Gastrocnemius medialis (tissue), 4 donors: ENCODE measurements around the gene OSBPL10.
"Not testable (repeated sequence)": the region's sequence is repeated elsewhere in the genome, so short reads cannot be mapped to it uniquely, and the experiment has no call there.

Experiments used
- POLR2A ChIP-seq, 2 donors: fragments of 450-650 bp; IDR thresholded peaks; one replicate each; pipeline ENCODE4 v1.6.1; 2017; ENCODE audit warnings: antibody characterized with exemption in 2 of 2, mild to moderate bottlenecking in 2 of 2, moderate library complexity in 2 of 2
- TF ChIP-seq, protein P1 (sequence below), 5 experiments: fragments of 450-650 bp in 3 of 5; fragments of 200-600 bp in 2 of 5; sonication (generic) in 2 of 5; IDR thresholded peaks in 4 of 5; conservative IDR thresholded peaks in 1 of 5; 1 replicate in 4 of 5; 2 replicates in 1 of 5; pipeline ENCODE4 v1.5.1; 2016 to 2019; ENCODE audit warnings: antibody characterized with exemption in 5 of 5, mild to moderate bottlenecking in 3 of 5, moderate library complexity in 3 of 5

DNA sequence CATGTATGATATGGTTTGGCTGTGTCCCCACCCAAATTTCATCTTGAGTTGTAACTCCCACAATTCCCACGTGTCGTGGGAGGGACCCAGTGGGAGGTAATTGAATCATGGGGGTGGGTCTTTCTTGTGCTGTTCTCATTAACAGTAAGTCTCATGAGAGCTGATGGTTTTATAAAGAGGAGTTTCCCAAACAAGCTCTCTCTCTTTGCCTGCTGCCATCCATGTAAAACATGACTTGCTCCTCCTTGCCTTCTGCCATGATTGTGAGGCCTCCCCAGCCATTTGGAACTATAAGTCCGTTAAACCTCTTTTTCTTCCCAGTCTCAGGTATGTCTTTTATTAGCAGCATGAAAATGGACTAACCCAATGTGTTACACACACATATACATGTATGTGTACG lies 291.5 kb downstream of the OSBPL10 start:
- TF ChIP-seq, protein P1, sequence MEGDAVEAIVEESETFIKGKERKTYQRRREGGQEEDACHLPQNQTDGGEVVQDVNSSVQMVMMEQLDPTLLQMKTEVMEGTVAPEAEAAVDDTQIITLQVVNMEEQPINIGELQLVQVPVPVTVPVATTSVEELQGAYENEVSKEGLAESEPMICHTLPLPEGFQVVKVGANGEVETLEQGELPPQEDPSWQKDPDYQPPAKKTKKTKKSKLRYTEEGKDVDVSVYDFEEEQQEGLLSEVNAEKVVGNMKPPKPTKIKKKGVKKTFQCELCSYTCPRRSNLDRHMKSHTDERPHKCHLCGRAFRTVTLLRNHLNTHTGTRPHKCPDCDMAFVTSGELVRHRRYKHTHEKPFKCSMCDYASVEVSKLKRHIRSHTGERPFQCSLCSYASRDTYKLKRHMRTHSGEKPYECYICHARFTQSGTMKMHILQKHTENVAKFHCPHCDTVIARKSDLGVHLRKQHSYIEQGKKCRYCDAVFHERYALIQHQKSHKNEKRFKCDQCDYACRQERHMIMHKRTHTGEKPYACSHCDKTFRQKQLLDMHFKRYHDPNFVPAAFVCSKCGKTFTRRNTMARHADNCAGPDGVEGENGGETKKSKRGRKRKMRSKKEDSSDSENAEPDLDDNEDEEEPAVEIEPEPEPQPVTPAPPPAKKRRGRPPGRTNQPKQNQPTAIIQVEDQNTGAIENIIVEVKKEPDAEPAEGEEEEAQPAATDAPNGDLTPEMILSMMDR (IDR thresholded peaks at IDR 0.05 in 4 of 5, conservative IDR thresholded peaks at IDR 0.05 in 1 of 5): not testable (repeated sequence)
- TF ChIP-seq POLR2A (IDR thresholded peaks at IDR 0.05): not testable (repeated sequence)
